ENCODE data around the gene LDAH. TPM values are rescaled to one million over a fixed set of nuclear protein-coding genes. Genes with fewer than 3 reads are reported as not detected.

Gene LDAH
- total RNA-seq, 1 donor = 17.4 TPM

- Histone ChIP-seq H3K27me3 (ENCODE audit: insufficient read depth, low read length) (no peaks in the 10 kb centered on the region), H3K79me2 (ENCODE audit: insufficient read depth, low read length) (peaks cover 22% of the 10 kb centered on the region), H3K36me3 (ENCODE audit: insufficient read depth, low read length) (peaks cover 34% of the 10 kb centered on the region), H3K4me2 (ENCODE audit: insufficient read depth, low read length) (no peak overlapping the region), H4K20me1 (ENCODE audit: insufficient read depth, low read length) (peaks cover 29% of the 10 kb centered on the region), H3K4me3 (ENCODE audit: insufficient read depth, low read length) (no peak overlapping the region), H3K27ac (ENCODE audit: low read depth, low read length) (peak overlapping the region; percentile 78), H3K9me3 (ENCODE audit: low read depth, low read length) (no peaks in the 10 kb centered on the region), H2AFZ (ENCODE audit: low read length) (no peak overlapping the region), H3K4me1 (ENCODE audit: insufficient read depth, low read length) (peaks cover 11% of the 10 kb centered on the region)
- no peak for TF ChIP-seq CTCF (IDR thresholded peaks at IDR 0.05; ENCODE audit: extremely low read depth, low read depth, low read length)
- DNase-seq (ENCODE audit: insufficient read length, low spot score, missing footprints) = peak; percentile 97
Measured at GRCh38 chr2:20641123-20641985, 181.5 kb downstream of the LDAH start.

- H3K9me3 ChIP-seq (ENCODE audit: low read depth, low read length) = no peaks in the 10 kb centered on the region
Measured at GRCh38 chr2:20640411-20641122, 182.3 kb downstream of the LDAH start.

GRCh38 chr2:20638646-20639430 is 184.1 kb downstream of the LDAH start:
- peaks cover 23% of the 10 kb centered on the region for H3K4me1 ChIP-seq (ENCODE audit: insufficient read depth, low read length)

More at GRCh38 chr2:20640411-20641122, 182.3 kb downstream of the LDAH start:
- Histone ChIP-seq H3K4me3 (ENCODE audit: insufficient read depth, low read length) (no peak overlapping the region), H4K20me1 (ENCODE audit: insufficient read depth, low read length) (peaks cover 26% of the 10 kb centered on the region), H3K79me2 (ENCODE audit: insufficient read depth, low read length) (peaks cover 15% of the 10 kb centered on the region), H3K27me3 (ENCODE audit: insufficient read depth, low read length) (no peaks in the 10 kb centered on the region), H3K27ac (ENCODE audit: low read depth, low read length) (peak overlapping the region; percentile 78), H3K36me3 (ENCODE audit: insufficient read depth, low read length) (peaks cover 34% of the 10 kb centered on the region), H3K4me2 (ENCODE audit: insufficient read depth, low read length) (no peak overlapping the region), H2AFZ (ENCODE audit: low read length) (no peak overlapping the region), H3K4me1 (ENCODE audit: insufficient read depth, low read length) (peaks cover 11% of the 10 kb centered on the region)
- no peak for TF ChIP-seq CTCF (IDR thresholded peaks at IDR 0.05; ENCODE audit: extremely low read depth, low read depth, low read length)
- no peak for DNase-seq (ENCODE audit: insufficient read length, low spot score, missing footprints)

More at GRCh38 chr2:20638646-20639430, 184.1 kb downstream of the LDAH start:
- no peak overlapping the region for H2AFZ ChIP-seq (ENCODE audit: low read length)
- no peaks in the 10 kb centered on the region for H3K9me3 ChIP-seq (ENCODE audit: low read depth, low read length)
- TF ChIP-seq CTCF (IDR thresholded peaks at IDR 0.05; ENCODE audit: extremely low read depth, low read depth, low read length) = no peak
- no peak for DNase-seq (ENCODE audit: insufficient read length, low spot score, missing footprints)
- no peaks in the 10 kb centered on the region for H3K27me3 ChIP-seq (ENCODE audit: insufficient read depth, low read length)
- H3K27ac ChIP-seq (ENCODE audit: low read depth, low read length) = no peak overlapping the region
- no peak overlapping the region for H3K4me2 ChIP-seq (ENCODE audit: insufficient read depth, low read length)
- H3K36me3 ChIP-seq (ENCODE audit: insufficient read depth, low read length) = peaks cover 25% of the 10 kb centered on the region
- H4K20me1 ChIP-seq (ENCODE audit: insufficient read depth, low read length) = peaks cover 26% of the 10 kb centered on the region
- peaks cover 10% of the 10 kb centered on the region for H3K79me2 ChIP-seq (ENCODE audit: insufficient read depth, low read length)
- H3K4me3 ChIP-seq (ENCODE audit: insufficient read depth, low read length) = no peak overlapping the region
